SK-N-MC (cell line): Measurements from ENCODE around the gene SAMHD1.

Experiments
- EZH2 ChIP-seq: fragments of 200-600 bp; sonication (generic); IDR thresholded peaks from one replicate; pipeline ENCODE4 v1.6.1; 2017; ENCODE audit warnings: antibody characterized with exemption
- FOXP2 ChIP-seq: optimal IDR thresholded peaks from 2 replicates; pipeline ENCODE3; 2011; ENCODE audit warnings: mild to moderate bottlenecking, moderate library complexity; ENCODE audit not compliant: insufficient read depth; ENCODE audit errors: extremely low read length, control extremely low read depth
- POLR2AphosphoS5 ChIP-seq: IDR thresholded peaks from 2 replicates; pipeline ENCODE4 v1.6.1; 2012; ENCODE audit warnings: mild to moderate bottlenecking, low read depth, low read length, borderline replicate concordance

- TF ChIP-seq POLR2AphosphoS5 (peak; percentile 63; the same call in 1 of the 2 replicates), EZH2 (no peak), FOXP2 (no peak)
Observed at GRCh38 chr20:36951198-36951978, at the start of gene SAMHD1.
